DOHH2 (cell line): ENCODE results near the gene HOXA9.

ENCODE experiments used
- CTCF ChIP-seq: fragments of 200-600 bp; sonication (generic); IDR thresholded peaks from one replicate; pipeline ENCODE4 v1.5.1; 2014; ENCODE audit warnings: antibody characterized with exemption, mild to moderate bottlenecking, low read depth, low read length; ENCODE audit not compliant: poor library complexity, severe bottlenecking
- EZH2phosphoT487 ChIP-seq: fragments of 200-600 bp; sonication (generic); IDR thresholded peaks from 2 replicates; pipeline ENCODE4 v1.6.1; 2017; ENCODE audit warnings: borderline replicate concordance, mild to moderate bottlenecking, antibody characterized with exemption, low read length, moderate library complexity, mixed read lengths

DNA sequence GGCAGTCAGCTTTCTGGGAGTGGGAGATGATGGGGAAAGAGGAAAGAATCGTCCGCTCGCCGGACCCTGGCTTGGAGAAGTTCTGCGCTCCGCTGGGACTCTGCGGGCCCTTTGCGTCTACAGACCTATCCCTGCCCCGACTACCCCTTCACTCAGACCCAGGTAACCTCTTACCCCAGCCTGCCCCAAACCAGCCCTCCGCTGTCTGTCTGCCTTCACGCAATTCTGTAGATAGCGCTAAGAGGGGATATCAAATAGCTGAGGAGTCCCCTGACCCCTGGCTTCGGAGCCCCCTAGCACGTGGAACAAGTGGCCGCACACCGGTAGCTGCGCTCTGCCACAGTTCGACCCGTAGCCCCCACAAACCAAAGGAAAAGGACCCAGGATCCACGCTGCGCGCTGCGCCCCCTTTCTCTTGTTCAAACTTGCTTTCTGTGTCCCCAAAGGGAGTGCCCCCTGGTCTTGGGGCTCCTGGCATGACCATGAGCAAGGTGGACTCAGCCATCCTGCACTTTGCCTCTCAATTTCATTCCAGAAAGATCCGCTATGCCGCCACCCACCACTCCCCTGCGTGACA lies 41.8 kb downstream of the HOXA9 start:
- TF ChIP-seq CTCF (no peak), EZH2phosphoT487 (no peak)
